AG08396 (cell line): ENCODE data around the gene CSGALNACT2.
A peak's percentile ranks its signal among the peaks of the same experiment; 100 is the strongest.
"Not testable (repeated sequence)": the region's sequence is repeated elsewhere in the genome, so short reads cannot be mapped to it uniquely, and the experiment has no call there.

ENCODE experiments used
- DNase-seq: peaks from one replicate; pipeline ENCODE4 v3.0.0; 2012; ENCODE audit warnings: low spot score, mixed read lengths

CSGALNACT2 gene

GRCh38 chr10:43138021-43138756 is at the start of gene CSGALNACT2:
Gene CSGALNACT2 (plus strand): TSS chr10:43138445. CDS start chr10:43155150, 16,705 bp downstream.
- DNase-seq: peak; percentile 93

GRCh38 chr10:43089519-43089918 is 48.7 kb upstream of the CSGALNACT2 start:
- DNase-seq: no peak

- DNase-seq: no peak
These were observed 48.1 kb upstream of the CSGALNACT2 start for GRCh38 chr10:43090188-43090587.

- DNase-seq: no peak
These were observed 47.6 kb upstream of the CSGALNACT2 start for GRCh38 chr10:43090664-43091063.

GRCh38 chr10:43091846-43092245 is 46.4 kb upstream of the CSGALNACT2 start:
- DNase-seq: no peak

- DNase-seq: peak; percentile 38
These were observed 44.7 kb upstream of the CSGALNACT2 start for GRCh38 chr10:43093423-43094076.

- no peak for DNase-seq
These were observed 44.2 kb upstream of the CSGALNACT2 start for GRCh38 chr10:43094085-43094484.

GRCh38 chr10:43099339-43099738 is 38.9 kb upstream of the CSGALNACT2 start:
- DNase-seq: not testable (repeated sequence)

GRCh38 chr10:43099928-43100327 is 38.3 kb upstream of the CSGALNACT2 start:
- no peak for DNase-seq

GRCh38 chr10:43100366-43100765 is 37.9 kb upstream of the CSGALNACT2 start:
- no peak for DNase-seq

GRCh38 chr10:43102063-43102828 is 36.0 kb upstream of the CSGALNACT2 start:
- DNase-seq: no peak

- peak; percentile 95 for DNase-seq
These were observed 32.9 kb upstream of the CSGALNACT2 start for GRCh38 chr10:43105102-43105955.

GRCh38 chr10:43105956-43106229 is 32.4 kb upstream of the CSGALNACT2 start:
- no peak for DNase-seq

GRCh38 chr10:43106256-43107091 is 31.8 kb upstream of the CSGALNACT2 start:
- no peak for DNase-seq

GRCh38 chr10:43108951-43109350 is 29.3 kb upstream of the CSGALNACT2 start:
- DNase-seq: no peak

- no peak for DNase-seq
These were observed 28.5 kb upstream of the CSGALNACT2 start for GRCh38 chr10:43109671-43110249.

GRCh38 chr10:43110338-43111071 is 27.7 kb upstream of the CSGALNACT2 start:
- peak; percentile 74 for DNase-seq

GRCh38 chr10:43111101-43111500 is 27.1 kb upstream of the CSGALNACT2 start:
- DNase-seq: no peak

- DNase-seq: no peak
These were observed 26.2 kb upstream of the CSGALNACT2 start for GRCh38 chr10:43111921-43112607.

- no peak for DNase-seq
These were observed 25.7 kb upstream of the CSGALNACT2 start for GRCh38 chr10:43112608-43112961.
